Stimulated activated CD8-positive, alpha-beta memory T cell treated with anti-CD3 and anti-CD28 coated beads, Interleukin-4, amount 100 ng/mL, for 24 hours (primary cell): ENCODE data around the gene TMX4.

Experiments used
- DNase-seq: peaks from one replicate; pipeline ENCODE4 v3.0.0-alpha.2; 2020; ENCODE audit warnings: low read depth

TMX4 gene

GRCh38 chr20:8019998-8020247 is 362 bp upstream of the TMX4 start:
- DNase-seq: no peak

GRCh38 chr20:8018958-8019245 is 659 bp downstream of the TMX4 start:
- peak; percentile 53 for DNase-seq

GRCh38 chr20:8012724-8013123 is 6.8 kb downstream of the TMX4 start:
- DNase-seq: no peak

GRCh38 chr20:8008733-8009132 is 10.8 kb downstream of the TMX4 start:
- no peak for DNase-seq

- DNase-seq: no peak
These were observed 12.1 kb downstream of the TMX4 start for GRCh38 chr20:8007490-8007889.

- DNase-seq: no peak
These were observed 13.8 kb downstream of the TMX4 start for GRCh38 chr20:8005575-8006366.

- DNase-seq: no peak
These were observed 14.5 kb downstream of the TMX4 start for GRCh38 chr20:8005033-8005432.

GRCh38 chr20:8002056-8002455 is 17.5 kb downstream of the TMX4 start:
- no peak for DNase-seq

GRCh38 chr20:8000796-8001195 is 18.8 kb downstream of the TMX4 start:
- DNase-seq: no peak

- no peak for DNase-seq
These were observed 22.7 kb downstream of the TMX4 start for GRCh38 chr20:7996898-7997297.

GRCh38 chr20:7994809-7995208 is 24.8 kb downstream of the TMX4 start:
- no peak for DNase-seq

GRCh38 chr20:7993703-7994102 is 25.9 kb downstream of the TMX4 start:
- no peak for DNase-seq

GRCh38 chr20:7993238-7993637 is 26.3 kb downstream of the TMX4 start:
- no peak for DNase-seq

GRCh38 chr20:7990385-7990784 is 29.2 kb downstream of the TMX4 start:
- DNase-seq: no peak

- no peak for DNase-seq
These were observed 30.2 kb downstream of the TMX4 start for GRCh38 chr20:7989379-7989778.

GRCh38 chr20:7985916-7986315 is 33.6 kb downstream of the TMX4 start:
- no peak for DNase-seq

GRCh38 chr20:7984192-7984591 is 35.4 kb downstream of the TMX4 start:
- no peak for DNase-seq

- no peak for DNase-seq
These were observed 38.2 kb downstream of the TMX4 start for GRCh38 chr20:7981374-7981773.

- DNase-seq: peak; percentile 3
These were observed 39.1 kb downstream of the TMX4 start for GRCh38 chr20:7980332-7981046.

GRCh38 chr20:7977709-7978108 is 41.9 kb downstream of the TMX4 start:
- DNase-seq: no peak

- DNase-seq: no peak
These were observed 43.6 kb downstream of the TMX4 start for GRCh38 chr20:7975851-7976414.

GRCh38 chr20:7974785-7975435 is 44.7 kb downstream of the TMX4 start:
- no peak for DNase-seq

- DNase-seq: no peak
These were observed 47.9 kb downstream of the TMX4 start for GRCh38 chr20:7971536-7972280.
